SH-SY5Y (cell line): ENCODE measurements around the gene SPACA7.

Experiments
- GATA2 ChIP-seq: IDR thresholded peaks from 2 replicates; pipeline ENCODE4 v1.6.1; 2011; ENCODE audit warnings: mild to moderate bottlenecking, low read depth, low read length
- GATA3 ChIP-seq: IDR thresholded peaks from 2 replicates; pipeline ENCODE4 v1.6.1; 2011; ENCODE audit warnings: low read depth, mild to moderate bottlenecking, low read length, moderate library complexity

Gene SPACA7

GRCh38 chr13:112435973-112436372 is 59.8 kb downstream of the SPACA7 start:
- TF ChIP-seq GATA3 (no peak), GATA2 (no peak)

- no peak for TF ChIP-seq GATA2
- TF ChIP-seq GATA3: no peak
Measured at GRCh38 chr13:112438094-112438493, 61.9 kb downstream of the SPACA7 start.

GRCh38 chr13:112438515-112438914 is 62.4 kb downstream of the SPACA7 start:
- TF ChIP-seq GATA3 (no peak), GATA2 (no peak)

DNA sequence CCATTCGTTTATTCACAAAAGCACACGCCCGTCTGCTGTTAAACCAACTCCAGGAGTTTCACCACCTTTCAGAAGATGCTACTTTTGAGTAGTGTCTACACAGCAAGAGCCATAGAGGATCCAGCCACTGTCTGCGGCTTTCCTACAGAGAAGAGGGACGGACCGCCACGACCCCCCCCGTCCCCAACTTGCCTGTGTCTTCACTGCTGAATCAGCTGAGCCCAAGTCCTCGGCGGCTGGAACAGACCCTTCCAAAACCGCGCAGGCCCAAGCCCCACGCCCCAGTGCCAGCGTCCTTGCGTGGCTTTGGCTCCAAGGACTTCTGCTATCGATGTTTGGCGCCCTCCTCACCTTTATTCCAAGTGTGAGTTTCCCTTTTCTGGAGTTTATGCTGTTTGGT is 65.1 kb downstream of the SPACA7 start:
- TF ChIP-seq GATA3: no peak
- no peak for TF ChIP-seq GATA2

- TF ChIP-seq GATA3: no peak
- TF ChIP-seq GATA2: no peak
Measured at GRCh38 chr13:112441779-112442310, 65.7 kb downstream of the SPACA7 start.

- TF ChIP-seq GATA3: no peak
- TF ChIP-seq GATA2: no peak
Measured at GRCh38 chr13:112442483-112443090, 66.4 kb downstream of the SPACA7 start.

DNA sequence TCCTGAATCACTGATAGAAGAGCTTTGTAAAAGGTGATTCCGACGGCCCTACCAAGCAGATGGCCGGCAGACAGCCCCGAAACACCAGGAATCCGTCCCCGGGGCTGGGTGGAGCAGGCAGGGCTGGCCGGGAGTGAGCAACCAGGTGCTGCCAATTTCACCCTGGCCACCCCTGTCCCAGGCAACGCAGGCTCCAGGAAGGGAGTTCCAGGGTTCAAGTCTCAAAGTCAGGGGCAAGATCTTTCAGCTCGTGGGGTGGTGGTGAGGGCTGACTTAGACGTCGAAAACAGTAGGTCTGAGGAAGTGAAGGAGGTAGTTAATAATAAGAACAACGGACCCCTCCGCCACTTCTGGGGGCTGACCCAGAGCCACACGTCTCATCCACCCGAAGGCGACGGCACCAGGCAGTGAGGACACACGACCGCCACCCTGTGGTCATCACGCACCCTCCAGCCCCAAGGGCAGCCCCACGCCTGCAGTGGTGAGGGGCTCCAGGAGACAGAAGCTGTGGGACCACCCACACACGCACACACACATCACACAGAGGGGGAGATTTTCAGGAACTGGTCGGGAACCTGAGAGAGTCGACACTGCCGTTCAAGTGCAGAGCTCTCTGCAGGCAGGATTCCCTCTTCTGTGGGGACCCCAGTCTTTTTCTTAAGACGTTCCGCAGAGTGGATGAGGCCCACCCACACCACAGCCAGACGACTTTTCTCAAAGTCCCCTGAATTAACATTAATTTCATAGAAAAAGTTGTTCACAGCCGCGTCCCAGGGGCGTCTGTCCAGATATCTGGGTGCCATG is 67.2 kb downstream of the SPACA7 start:
- TF ChIP-seq GATA2 (no peak), GATA3 (no peak)

DNA sequence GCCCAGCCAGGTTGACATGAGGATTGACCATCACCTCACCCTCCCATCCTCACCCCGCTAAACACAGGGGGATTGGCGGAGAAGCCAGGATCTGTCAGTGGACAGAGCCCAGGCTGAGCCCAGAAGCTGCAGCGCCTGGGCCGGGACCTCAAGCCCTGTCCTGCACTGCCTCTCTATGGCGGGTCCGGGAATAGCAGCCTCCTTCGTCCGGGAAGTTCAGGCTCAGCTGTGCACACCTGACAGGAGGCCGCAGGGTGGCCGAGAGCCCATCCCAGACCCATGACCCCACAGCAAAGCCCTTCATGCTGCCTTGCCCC is 67.8 kb downstream of the SPACA7 start:
- TF ChIP-seq GATA2 (no peak), GATA3 (no peak)

- no peak for TF ChIP-seq GATA3
- TF ChIP-seq GATA2: no peak
Measured at GRCh38 chr13:112444416-112445399, 68.6 kb downstream of the SPACA7 start.

GRCh38 chr13:112445411-112446271 is 69.5 kb downstream of the SPACA7 start:
- no peak for TF ChIP-seq GATA3
- no peak for TF ChIP-seq GATA2

DNA sequence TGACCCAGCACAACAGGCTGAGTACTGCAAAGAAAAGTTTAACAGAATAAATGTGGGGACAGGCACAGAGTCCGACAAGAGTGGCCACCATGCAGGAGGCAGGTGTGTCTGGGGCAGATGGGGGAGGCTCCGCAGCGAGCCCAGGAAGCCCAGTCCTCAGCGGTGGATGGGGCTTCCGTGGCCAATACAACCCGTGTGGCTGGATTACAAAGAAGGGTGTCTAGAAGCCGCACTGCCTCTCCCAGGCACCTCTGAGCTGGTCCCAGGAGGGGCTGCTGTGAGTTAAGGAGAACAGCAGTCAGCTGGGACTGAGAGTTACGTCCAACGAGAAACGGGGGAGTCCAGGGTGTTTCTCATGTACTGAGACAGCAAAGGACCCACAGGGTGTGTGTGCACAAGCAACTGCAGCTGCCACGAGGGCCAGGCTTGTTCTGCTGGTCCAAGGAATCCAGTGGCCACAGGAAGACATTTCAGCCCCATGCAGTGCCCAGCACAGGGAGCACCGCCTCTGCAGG is 70.2 kb downstream of the SPACA7 start:
- TF ChIP-seq GATA2 (no peak), GATA3 (no peak)

- TF ChIP-seq GATA3 (no peak), GATA2 (no peak)
Measured at GRCh38 chr13:112446867-112447266, 70.7 kb downstream of the SPACA7 start.

GRCh38 chr13:112447306-112447705 is 71.2 kb downstream of the SPACA7 start:
- TF ChIP-seq GATA3 (no peak), GATA2 (no peak)
